ENCODE measurements around the gene ESM1. TPM values are rescaled to one million over a fixed set of nuclear protein-coding genes. Genes with fewer than 3 reads are reported as not detected.

ESM1 gene
- total and polyA plus RNA-seq, 2 of the 8 experiments (the other 6 are each of a cell fraction or from before 2014, with no cell fraction given) = not detected

DNA sequence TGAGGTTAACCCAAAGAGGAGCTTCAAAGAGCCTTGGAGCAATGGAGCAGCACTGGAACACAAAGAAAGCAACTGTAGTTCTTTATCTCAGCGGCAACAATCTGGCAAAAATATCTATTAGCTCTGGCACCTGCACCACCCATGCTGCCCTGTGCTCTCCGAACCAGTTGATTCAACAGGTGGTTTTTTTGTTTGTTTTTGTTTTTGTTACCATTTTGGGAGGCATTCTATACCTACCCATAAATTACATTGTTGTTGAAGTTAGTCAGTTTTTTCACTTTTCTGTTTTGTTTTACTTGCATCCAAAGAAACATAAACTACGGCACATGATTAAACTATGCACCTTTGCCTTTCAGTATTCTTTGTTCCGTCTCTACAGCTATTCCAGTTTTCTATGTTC is 16.2 kb downstream of the ESM1 start (continued):
- TF ChIP-seq, protein P1, sequence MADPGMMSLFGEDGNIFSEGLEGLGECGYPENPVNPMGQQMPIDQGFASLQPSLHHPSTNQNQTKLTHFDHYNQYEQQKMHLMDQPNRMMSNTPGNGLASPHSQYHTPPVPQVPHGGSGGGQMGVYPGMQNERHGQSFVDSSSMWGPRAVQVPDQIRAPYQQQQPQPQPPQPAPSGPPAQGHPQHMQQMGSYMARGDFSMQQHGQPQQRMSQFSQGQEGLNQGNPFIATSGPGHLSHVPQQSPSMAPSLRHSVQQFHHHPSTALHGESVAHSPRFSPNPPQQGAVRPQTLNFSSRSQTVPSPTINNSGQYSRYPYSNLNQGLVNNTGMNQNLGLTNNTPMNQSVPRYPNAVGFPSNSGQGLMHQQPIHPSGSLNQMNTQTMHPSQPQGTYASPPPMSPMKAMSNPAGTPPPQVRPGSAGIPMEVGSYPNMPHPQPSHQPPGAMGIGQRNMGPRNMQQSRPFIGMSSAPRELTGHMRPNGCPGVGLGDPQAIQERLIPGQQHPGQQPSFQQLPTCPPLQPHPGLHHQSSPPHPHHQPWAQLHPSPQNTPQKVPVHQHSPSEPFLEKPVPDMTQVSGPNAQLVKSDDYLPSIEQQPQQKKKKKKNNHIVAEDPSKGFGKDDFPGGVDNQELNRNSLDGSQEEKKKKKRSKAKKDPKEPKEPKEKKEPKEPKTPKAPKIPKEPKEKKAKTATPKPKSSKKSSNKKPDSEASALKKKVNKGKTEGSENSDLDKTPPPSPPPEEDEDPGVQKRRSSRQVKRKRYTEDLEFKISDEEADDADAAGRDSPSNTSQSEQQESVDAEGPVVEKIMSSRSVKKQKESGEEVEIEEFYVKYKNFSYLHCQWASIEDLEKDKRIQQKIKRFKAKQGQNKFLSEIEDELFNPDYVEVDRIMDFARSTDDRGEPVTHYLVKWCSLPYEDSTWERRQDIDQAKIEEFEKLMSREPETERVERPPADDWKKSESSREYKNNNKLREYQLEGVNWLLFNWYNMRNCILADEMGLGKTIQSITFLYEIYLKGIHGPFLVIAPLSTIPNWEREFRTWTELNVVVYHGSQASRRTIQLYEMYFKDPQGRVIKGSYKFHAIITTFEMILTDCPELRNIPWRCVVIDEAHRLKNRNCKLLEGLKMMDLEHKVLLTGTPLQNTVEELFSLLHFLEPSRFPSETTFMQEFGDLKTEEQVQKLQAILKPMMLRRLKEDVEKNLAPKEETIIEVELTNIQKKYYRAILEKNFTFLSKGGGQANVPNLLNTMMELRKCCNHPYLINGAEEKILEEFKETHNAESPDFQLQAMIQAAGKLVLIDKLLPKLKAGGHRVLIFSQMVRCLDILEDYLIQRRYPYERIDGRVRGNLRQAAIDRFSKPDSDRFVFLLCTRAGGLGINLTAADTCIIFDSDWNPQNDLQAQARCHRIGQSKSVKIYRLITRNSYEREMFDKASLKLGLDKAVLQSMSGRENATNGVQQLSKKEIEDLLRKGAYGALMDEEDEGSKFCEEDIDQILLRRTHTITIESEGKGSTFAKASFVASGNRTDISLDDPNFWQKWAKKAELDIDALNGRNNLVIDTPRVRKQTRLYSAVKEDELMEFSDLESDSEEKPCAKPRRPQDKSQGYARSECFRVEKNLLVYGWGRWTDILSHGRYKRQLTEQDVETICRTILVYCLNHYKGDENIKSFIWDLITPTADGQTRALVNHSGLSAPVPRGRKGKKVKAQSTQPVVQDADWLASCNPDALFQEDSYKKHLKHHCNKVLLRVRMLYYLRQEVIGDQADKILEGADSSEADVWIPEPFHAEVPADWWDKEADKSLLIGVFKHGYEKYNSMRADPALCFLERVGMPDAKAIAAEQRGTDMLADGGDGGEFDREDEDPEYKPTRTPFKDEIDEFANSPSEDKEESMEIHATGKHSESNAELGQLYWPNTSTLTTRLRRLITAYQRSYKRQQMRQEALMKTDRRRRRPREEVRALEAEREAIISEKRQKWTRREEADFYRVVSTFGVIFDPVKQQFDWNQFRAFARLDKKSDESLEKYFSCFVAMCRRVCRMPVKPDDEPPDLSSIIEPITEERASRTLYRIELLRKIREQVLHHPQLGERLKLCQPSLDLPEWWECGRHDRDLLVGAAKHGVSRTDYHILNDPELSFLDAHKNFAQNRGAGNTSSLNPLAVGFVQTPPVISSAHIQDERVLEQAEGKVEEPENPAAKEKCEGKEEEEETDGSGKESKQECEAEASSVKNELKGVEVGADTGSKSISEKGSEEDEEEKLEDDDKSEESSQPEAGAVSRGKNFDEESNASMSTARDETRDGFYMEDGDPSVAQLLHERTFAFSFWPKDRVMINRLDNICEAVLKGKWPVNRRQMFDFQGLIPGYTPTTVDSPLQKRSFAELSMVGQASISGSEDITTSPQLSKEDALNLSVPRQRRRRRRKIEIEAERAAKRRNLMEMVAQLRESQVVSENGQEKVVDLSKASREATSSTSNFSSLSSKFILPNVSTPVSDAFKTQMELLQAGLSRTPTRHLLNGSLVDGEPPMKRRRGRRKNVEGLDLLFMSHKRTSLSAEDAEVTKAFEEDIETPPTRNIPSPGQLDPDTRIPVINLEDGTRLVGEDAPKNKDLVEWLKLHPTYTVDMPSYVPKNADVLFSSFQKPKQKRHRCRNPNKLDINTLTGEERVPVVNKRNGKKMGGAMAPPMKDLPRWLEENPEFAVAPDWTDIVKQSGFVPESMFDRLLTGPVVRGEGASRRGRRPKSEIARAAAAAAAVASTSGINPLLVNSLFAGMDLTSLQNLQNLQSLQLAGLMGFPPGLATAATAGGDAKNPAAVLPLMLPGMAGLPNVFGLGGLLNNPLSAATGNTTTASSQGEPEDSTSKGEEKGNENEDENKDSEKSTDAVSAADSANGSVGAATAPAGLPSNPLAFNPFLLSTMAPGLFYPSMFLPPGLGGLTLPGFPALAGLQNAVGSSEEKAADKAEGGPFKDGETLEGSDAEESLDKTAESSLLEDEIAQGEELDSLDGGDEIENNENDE (IDR thresholded peaks at IDR 0.05; ENCODE audit: insufficient replicate concordance, low read length) = no peak
- TF ChIP-seq RBBP5 (IDR thresholded peaks at IDR 0.05; ENCODE audit: borderline replicate concordance, low read depth, low read length) = no peak

All from H1 (cell line).